Measurements from ENCODE around the gene LARP7. TPM values are rescaled to one million over a fixed set of nuclear protein-coding genes. Genes with fewer than 3 reads are reported as not detected.

The LARP7 gene
- total RNA-seq = 10 to 100 TPM; 43.5 to 53.1 (median 51.5) TPM

GRCh38 chr4:112636688-112637551 lies at the start of gene LARP7, which contains the start of gene ZGRF1:
TSS of gene LARP7 (plus strand) at chr4:112637143. CDS start at chr4:112644670, 7,527 bp downstream.
TSS of gene ZGRF1 (minus strand) at chr4:112636909. CDS start at chr4:112633176, 3,733 bp downstream.
- no peaks in the 10 kb centered on the region for H3K27me3 ChIP-seq
- DNase-seq = peak; percentile 99
- peak within 1 kb of the TSS; percentile 12 to 41 (median 27) for H3K4me3 ChIP-seq (replicated peaks in 1 of 3)
- TF ChIP-seq POLR2A (IDR thresholded peaks at IDR 0.05) = peak in 1 of 2 donors; percentile 49
- TF ChIP-seq, protein P1, sequence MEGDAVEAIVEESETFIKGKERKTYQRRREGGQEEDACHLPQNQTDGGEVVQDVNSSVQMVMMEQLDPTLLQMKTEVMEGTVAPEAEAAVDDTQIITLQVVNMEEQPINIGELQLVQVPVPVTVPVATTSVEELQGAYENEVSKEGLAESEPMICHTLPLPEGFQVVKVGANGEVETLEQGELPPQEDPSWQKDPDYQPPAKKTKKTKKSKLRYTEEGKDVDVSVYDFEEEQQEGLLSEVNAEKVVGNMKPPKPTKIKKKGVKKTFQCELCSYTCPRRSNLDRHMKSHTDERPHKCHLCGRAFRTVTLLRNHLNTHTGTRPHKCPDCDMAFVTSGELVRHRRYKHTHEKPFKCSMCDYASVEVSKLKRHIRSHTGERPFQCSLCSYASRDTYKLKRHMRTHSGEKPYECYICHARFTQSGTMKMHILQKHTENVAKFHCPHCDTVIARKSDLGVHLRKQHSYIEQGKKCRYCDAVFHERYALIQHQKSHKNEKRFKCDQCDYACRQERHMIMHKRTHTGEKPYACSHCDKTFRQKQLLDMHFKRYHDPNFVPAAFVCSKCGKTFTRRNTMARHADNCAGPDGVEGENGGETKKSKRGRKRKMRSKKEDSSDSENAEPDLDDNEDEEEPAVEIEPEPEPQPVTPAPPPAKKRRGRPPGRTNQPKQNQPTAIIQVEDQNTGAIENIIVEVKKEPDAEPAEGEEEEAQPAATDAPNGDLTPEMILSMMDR (IDR thresholded peaks at IDR 0.05) = peak; percentile 94 to 97 (median 96)
- intact Hi-C loops (cut with DNase I) = loop anchor here (10.0 kb wide), 1 partner anchor 288 kb away; no protein-coding TSS in a partner anchor
- no peaks in the 10 kb centered on the region for H3K9me3 ChIP-seq
- H3K36me3 ChIP-seq = no peaks in the 10 kb centered on the region
- peaks cover 0 to 7% of the 10 kb centered on the region in 2 donors for H3K4me1 ChIP-seq
- H3K27ac ChIP-seq = peak within 1 kb of the TSS; percentile 81 to 99 (median 90)
- WGBS, 2 donors = 0% methylated on average over 46 to 54 of the region's 66 CpGs

- Histone ChIP-seq H3K4me3 (replicated peaks in 1 of 3) (no peak overlapping the region), H3K27me3 (no peaks in the 10 kb centered on the region)
Measured at GRCh38 chr4:112589206-112589605, 47.7 kb upstream of the LARP7 start.

GRCh38 chr4:112591593-112591992 lies 45.4 kb upstream of the LARP7 start:
- Histone ChIP-seq H3K36me3 (no peaks in the 10 kb centered on the region), H3K9me3 (no peaks in the 10 kb centered on the region), H3K27ac (no peak overlapping the region), H3K4me1 (no peaks in the 10 kb centered on the region), H3K27me3 (no peaks in the 10 kb centered on the region), H3K4me3 (replicated peaks in 1 of 3) (no peak overlapping the region)
- TF ChIP-seq POLR2A (IDR thresholded peaks at IDR 0.05) = no peak
- TF ChIP-seq, protein P1 (IDR thresholded peaks at IDR 0.05) = no peak
- WGBS, 2 donors = 50 to 52% methylated on average over 1 of the region's 1 CpG
- intact Hi-C loops (cut with DNase I) = no loop called here
- no peak for DNase-seq

More at GRCh38 chr4:112589206-112589605, 47.7 kb upstream of the LARP7 start:
- TF ChIP-seq, protein P1 (IDR thresholded peaks at IDR 0.05) = no peak
- no peak for TF ChIP-seq POLR2A (IDR thresholded peaks at IDR 0.05)
- Histone ChIP-seq H3K9me3 (no peaks in the 10 kb centered on the region), H3K36me3 (no peaks in the 10 kb centered on the region), H3K27ac (no peak overlapping the region), H3K4me1 (no peaks in the 10 kb centered on the region)
- intact Hi-C loops (cut with DNase I) = no loop called here
- no peak for DNase-seq

- Histone ChIP-seq H3K4me1 (no peaks in the 10 kb centered on the region), H3K27ac (no peak overlapping the region), H3K36me3 (no peaks in the 10 kb centered on the region), H3K9me3 (no peaks in the 10 kb centered on the region), H3K4me3 (replicated peaks in 1 of 3) (no peak overlapping the region), H3K27me3 (no peaks in the 10 kb centered on the region)
- DNase-seq = no peak
- intact Hi-C loops (cut with DNase I) = no loop called here
- no peak for TF ChIP-seq POLR2A (IDR thresholded peaks at IDR 0.05)
- TF ChIP-seq, protein P1 (IDR thresholded peaks at IDR 0.05) = no peak
Measured at GRCh38 chr4:112592717-112593116, 44.2 kb upstream of the LARP7 start.

Data from thyroid gland (tissue), 4 donors.